K562 (cell line): ENCODE measurements around the gene PSMB7. TPM values are rescaled to one million over a fixed set of nuclear protein-coding genes. Genes with fewer than 3 reads are reported as not detected.

Source experiments
- ATAC-seq: fragments of 200-7000 bp; cut with Tn5 transposase; 3 replicates; pipeline ENCODE4 v1.9.1; 2020; ENCODE audit warnings: moderate library complexity
- BruUV-seq: library from RNA; stranded (reverse); fragments of 400-500 nt; replicated peaks from 2 replicates; lab custom pipeline; 2021; lab: Mats Ljungman, UMichigan
- CTCF ChIA-PET: fragments of 300-600 bp; formaldehyde crosslinking; extraction: SDS; loops from one replicate; lab custom pipeline; 2021; ENCODE audit warnings: low intra/inter-chr PET ratio; lab: Yijun Ruan, JAX
- POLR2A ChIA-PET: fragments of 300-600, 350-650 bp; sonication (Branson Sonifier 250); formaldehyde crosslinking; extraction: SDS; loops from one replicate; lab custom pipeline; 2021; ENCODE audit warnings: antibody characterized with exemption, inconsistent platforms; lab: Yijun Ruan, JAX
- DNase-seq, 4 experiments: peaks; one replicate each; pipeline versions ENCODE4 v3.0.0 to v3.0.0-alpha.2; 2011 to 2018; ENCODE audit warnings: low spot score in 3 of 4, mixed read lengths in 3 of 4; ENCODE audit errors: extremely low read depth in 1 of 4
- FAIRE-seq: peaks from 2 replicates; lab custom pipeline; 2011; peaks lifted over from hg19 to GRCh38; lab: Jason Lieb, UNC
- H2AFZ ChIP-seq: 2 replicates; pipeline ENCODE4 v1.6.0; 2011; ENCODE audit warnings: low read depth, low read length, control low read depth, inconsistent platforms
- H3K27ac ChIP-seq: fragments of 200-600 bp; 3 replicates; pipeline ENCODE4 v1.8.0; 2011; ENCODE audit warnings: low read depth, mild to moderate bottlenecking, control low read depth, inconsistent platforms, low read length, moderate library complexity, mixed read lengths; ENCODE audit errors: extremely low read depth
- H3K27me3 ChIP-seq, 2 experiments: fragments of 300-600 bp in 1 of 2; 2 replicates in 1 of 2; 3 replicates in 1 of 2; pipeline versions ENCODE4 v1.6.0 to v1.8.0; 2011; ENCODE audit warnings: inconsistent platforms in 2 of 2, low read length in 2 of 2, mild to moderate bottlenecking in 1 of 2, mixed read lengths in 1 of 2, moderate library complexity in 1 of 2; ENCODE audit not compliant: control insufficient read depth in 2 of 2, insufficient read depth in 2 of 2
- H3K36me3 ChIP-seq: fragments of 300-600 bp; 3 replicates; pipeline ENCODE4 v1.8.0; 2011; ENCODE audit warnings: mild to moderate bottlenecking, low read length, inconsistent platforms; ENCODE audit not compliant: control insufficient read depth, insufficient read depth
- H3K4me1 ChIP-seq, 2 experiments: fragments of 200-600 bp in 1 of 2; replicated peaks in 1 of 2; 2 replicates in 1 of 2; 3 replicates in 1 of 2; pipeline versions ENCODE4 v1.5.1 to v1.8.0; 2011; ENCODE audit warnings: inconsistent platforms in 2 of 2, low read length in 2 of 2, mild to moderate bottlenecking in 1 of 2, mixed read lengths in 1 of 2, moderate library complexity in 1 of 2; ENCODE audit not compliant: control insufficient read depth in 2 of 2, insufficient read depth in 2 of 2
- H3K4me2 ChIP-seq: 2 replicates; pipeline ENCODE4 v1.6.1; 2011; ENCODE audit warnings: low read length, control low read depth, inconsistent platforms, mixed read lengths; ENCODE audit not compliant: insufficient read depth
- H3K4me3 ChIP-seq: fragments of 200-600 bp; sonication (generic), shearing (Covaris generic); 2 replicates; pipeline ENCODE4 v1.5.1; 2016; ENCODE audit warnings: control low read depth, inconsistent platforms
- H3K79me2 ChIP-seq: fragments of 200-600 bp; 3 replicates; pipeline ENCODE4 v1.8.0; 2011; ENCODE audit warnings: low read length, inconsistent platforms; ENCODE audit not compliant: control insufficient read depth, insufficient read depth
- H3K9ac ChIP-seq, 2 experiments: 2 replicates each; pipeline versions ENCODE4 v1.6.0 to v1.6.1; 2011; ENCODE audit warnings: low read depth in 2 of 2, low read length in 2 of 2, control low read depth in 1 of 2, inconsistent platforms in 1 of 2, mild to moderate bottlenecking in 1 of 2, mixed read lengths in 1 of 2; ENCODE audit not compliant: insufficient read depth in 1 of 2
- H3K9me1 ChIP-seq: one replicate; pipeline ENCODE4 v1.6.0; 2011; ENCODE audit warnings: inconsistent platforms, mild to moderate bottlenecking, low read length, moderate library complexity; ENCODE audit not compliant: control insufficient read depth, insufficient read depth
- H3K9me3 ChIP-seq: replicated peaks from 2 replicates; pipeline ENCODE4 v1.5.1; 2011; ENCODE audit warnings: low read depth, low read length, inconsistent platforms; ENCODE audit not compliant: control insufficient read depth, insufficient read depth
- H4K20me1 ChIP-seq: replicated peaks from 2 replicates; pipeline ENCODE4 v1.6.1; 2011; ENCODE audit warnings: low read length, inconsistent platforms, mixed read lengths; ENCODE audit not compliant: control insufficient read depth, insufficient read depth
- BACH1 ChIP-seq: fragments of 200-800 bp; sonication (Bioruptor generic); IDR thresholded peaks from 2 replicates; pipeline ENCODE4 v1.6.1; 2016; ENCODE audit warnings: missing genetic modification characterization, missing compliant biosample characterization
- BCLAF1 ChIP-seq, 2 experiments: fragments of 450-650 bp in 1 of 2; IDR thresholded peaks; 2 replicates each; pipeline ENCODE4 v1.6.1; 2011 to 2017; ENCODE audit warnings: low read depth in 2 of 2, antibody characterized with exemption in 1 of 2, borderline replicate concordance in 1 of 2, low read length in 1 of 2, mild to moderate bottlenecking in 1 of 2, mixed read lengths in 1 of 2; ENCODE audit not compliant: control insufficient read depth in 1 of 2
- CEBPB ChIP-seq: fragments of 450-650 bp; IDR thresholded peaks from 2 replicates; pipeline ENCODE4 v1.6.1; 2016; ENCODE audit warnings: missing genetic modification characterization, missing compliant biosample characterization
- HDAC3 ChIP-seq: fragments of 450-650 bp; IDR thresholded peaks from 2 replicates; pipeline ENCODE4 v1.6.1; 2018; ENCODE audit warnings: borderline replicate concordance, mild to moderate bottlenecking, moderate library complexity; ENCODE audit not compliant: partially characterized antibody
- PCBP1 ChIP-seq: fragments of 200-400 bp; formaldehyde crosslinking; IDR thresholded peaks from 2 replicates; pipeline ENCODE4 v1.6.1; 2018; ENCODE audit warnings: mild to moderate bottlenecking, low read depth, low read length; ENCODE audit not compliant: poor library complexity, severe bottlenecking
- SAFB ChIP-seq: fragments of 200-400 bp; formaldehyde crosslinking; IDR thresholded peaks from 2 replicates; pipeline ENCODE4 v1.6.1; 2017; ENCODE audit warnings: low read depth, low read length, borderline replicate concordance
- SMARCA4 ChIP-seq: fragments of 450-650 bp; IDR thresholded peaks from 2 replicates; pipeline ENCODE4 v1.6.1; 2016
- SRSF3 ChIP-seq: fragments of 200-400 bp; formaldehyde crosslinking; IDR thresholded peaks from 2 replicates; pipeline ENCODE4 v1.6.1; 2016; ENCODE audit warnings: mild to moderate bottlenecking, low read length, moderate library complexity; ENCODE audit not compliant: insufficient read depth
- VEZF1 ChIP-seq: fragments of 200-800 bp; sonication (Bioruptor generic); IDR thresholded peaks from 2 replicates; pipeline ENCODE4 v1.6.1; 2017; ENCODE audit warnings: missing genetic modification characterization, missing compliant biosample characterization
- YY1 ChIP-seq, 3 experiments: IDR thresholded peaks; 2 replicates each; pipeline ENCODE4 v1.6.1; 2011; ENCODE audit warnings: low read length in 2 of 3, mild to moderate bottlenecking in 2 of 3, moderate library complexity in 2 of 3, borderline replicate concordance in 1 of 3, control low read depth in 1 of 3, low read depth in 1 of 3; ENCODE audit not compliant: insufficient read depth in 3 of 3, insufficient replicate concordance in 2 of 3, control insufficient read depth in 1 of 3, insufficient read length in 1 of 3; ENCODE audit errors: extremely low read depth in 1 of 3
- ZNF121 ChIP-seq: sonication (generic); formaldehyde crosslinking; conservative IDR thresholded peaks from 2 replicates; pipeline ENCODE4 v1.8.0; 2022; ENCODE audit warnings: missing genetic modification reagents
- WGBS: fragments of 100-300 bp; shearing (Covaris generic); methylation state at CpG from one replicate; pipeline ENCODE4 v1.1.6; 2016; ENCODE audit warnings: low coverage, mixed read lengths; ENCODE audit not compliant: insufficient coverage; ENCODE audit errors: missing lambda C conversion rate; 5-methylcytosine and 5-hydroxymethylcytosine counted together
- in situ Hi-C: fragments of 300-500 bp; cut with MboI; formaldehyde crosslinking; loops from 4 replicates; pipeline ENCODE4 v1.15.0; 2018; ENCODE audit warnings: inconsistent platforms, mixed read lengths
- intact Hi-C: fragments of 100-400 bp; cut with micrococcal nuclease; formaldehyde crosslinking; loops from 2 replicates; pipeline ENCODE4 v1.14.2; 2022
- polyA plus RNA-seq, 8 experiments: library from polyadenylated mRNA; depleted of rRNA in 4 of 8; stranded (reverse) in 5 of 8; unstranded in 3 of 8; fragments of >200 nt; fragmentation: Nextera tagmentation in 2 of 8; fragmentation: Illumina TruSeq in 1 of 8; extraction: Ambion mirVana in 2 of 8; extraction: Trizol in 1 of 8; gene quantifications; 2 replicates each; pipeline versions ENCODE4 v1.2.1 to v1.2.3, GENCODE V29; 2011 to 2014; ENCODE audit warnings: inconsistent platforms in 1 of 8, missing spikeins in 1 of 8
- total RNA-seq, 7 experiments: library from RNA; depleted of rRNA in 6 of 7; stranded (reverse); fragments of >200 nt in 6 of 7; fragmentation: Illumina TruSeq in 2 of 7; extraction: Trizol in 2 of 7; gene quantifications; 2 replicates each; pipeline versions ENCODE4 v1.2.1 to v1.2.3, GENCODE V29; 2011 to 2021; ENCODE audit warnings: low replicate concordance in 1 of 7

PSMB7 gene
- total and polyA plus RNA-seq, 9 of the 15 experiments (the other 6 are each of a cell fraction or from before 2014, with no cell fraction given): 321 to 978 (median 407) TPM

GRCh38 chr9:124450931-124451661, 35.9 kb upstream of the PSMB7 start (continued):
- no peak for TF ChIP-seq SRSF3
- no peak for TF ChIP-seq SAFB
- no peak for TF ChIP-seq HDAC3
- TF ChIP-seq BACH1 (tag): no peak

GRCh38 chr9:124450241-124450924, 35.1 kb upstream of the PSMB7 start, which contains the start of gene ADGRD2:
Gene ADGRD2, plus strand, starts transcription at chr9:124450451. Its CDS starts 1,216 bp downstream, at chr9:124451667.
- H3K4me2 ChIP-seq: peak within 1 kb of the TSS; percentile 63
- ChIA-PET CTCF (no interaction called here), POLR2A (interaction anchor here (0.6 to 1.4 kb wide), 4 partner anchors 9 to 1267 kb away, joined by 3 to 4 read pairs (median 3); no protein-coding TSS in a partner anchor)
- peaks cover 23% of the 10 kb centered on the region for H4K20me1 ChIP-seq
- BruUV-seq: no TSS peak
- no peaks in the 10 kb centered on the region for H3K36me3 ChIP-seq
- 18% methylated on average over 24 of the region's 41 CpGs for WGBS
- peaks cover 5 to 24% of the 10 kb centered on the region in 2 experiments; a peak in 3 of 5 replicates for H3K27me3 ChIP-seq
- H3K4me1 ChIP-seq: peaks cover 8 to 38% of the 10 kb centered on the region in 2 experiments
- TF ChIP-seq ZNF121 (CRISPR knock-in tag) (no peak), VEZF1 (CRISPR knock-in tag) (peak; percentile 41), SMARCA4 (no peak), PCBP1 (peak; percentile 43), YY1 (IDR thresholded peaks at IDR 0.05; ENCODE audit: borderline replicate concordance in 1 of 3, control insufficient read depth in 1 of 3, extremely low read depth in 1 of 3, insufficient read depth in 3 of 3, insufficient read length in 1 of 3, insufficient replicate concordance in 2 of 3, low read depth in 1 of 3, low read length in 2 of 3) (peak in 1 of 3 experiments; percentile 27), CEBPB (tag) (no peak), BCLAF1 (IDR thresholded peaks at IDR 0.05; ENCODE audit: borderline replicate concordance in 1 of 2, control insufficient read depth in 1 of 2, low read depth in 2 of 2, low read length in 1 of 2) (no peak)
- no peak for FAIRE-seq
- no peaks in the 10 kb centered on the region for H3K79me2 ChIP-seq
- H2AFZ ChIP-seq: peak within 1 kb of the TSS; percentile 77
- DNase-seq: peak; percentile 61 to 93 (median 88)
- peak; percentile 89 for ATAC-seq
- H3K9ac ChIP-seq: peak within 1 kb of the TSS in 1 of 2 experiments; percentile 84; a peak in 2 of 4 replicates
- no peak within 1 kb of the TSS for H3K27ac ChIP-seq
- in situ Hi-C loops: no loop called here
- no peaks in the 10 kb centered on the region for H3K9me1 ChIP-seq
- intact Hi-C loops: no loop called here
- peak within 1 kb of the TSS; percentile 11; the same call in 1 of the 2 replicates for H3K4me3 ChIP-seq
- H3K9me3 ChIP-seq: no peaks in the 10 kb centered on the region
